ENCODE results near the gene APCDD1L.

Gene APCDD1L

GRCh38 chr20:58531657-58532056 is 16.5 kb upstream of the APCDD1L start:
- H3K4me1 ChIP-seq (ENCODE audit: insufficient read depth, low read length, poor library complexity, severe bottlenecking) = no peaks in the 10 kb centered on the region

GRCh38 chr20:58531063-58531462 is 15.9 kb upstream of the APCDD1L start:
- H3K79me2 ChIP-seq (ENCODE audit: insufficient read depth, low read length) = no peaks in the 10 kb centered on the region
- H3K4me2 ChIP-seq (ENCODE audit: low read depth, low read length, poor library complexity, severe bottlenecking) = no peak overlapping the region
- H2AFZ ChIP-seq (ENCODE audit: low read length) = no peak overlapping the region
- no peaks in the 10 kb centered on the region for H3K36me3 ChIP-seq (ENCODE audit: insufficient read depth, low read length)
- peaks cover 27% of the 10 kb centered on the region for H3K9me3 ChIP-seq (ENCODE audit: insufficient read depth, low read depth, low read length)
- no peaks in the 10 kb centered on the region for H4K20me1 ChIP-seq (ENCODE audit: insufficient read depth, low read length, poor library complexity, severe bottlenecking)
- no peak overlapping the region for H3K9ac ChIP-seq (ENCODE audit: low read depth, low read length, poor library complexity, severe bottlenecking)
- H3K9me2 ChIP-seq (replicated peaks; ENCODE audit: low read depth, low read length) = no peaks in the 10 kb centered on the region
- no peaks in the 10 kb centered on the region for H3K4me1 ChIP-seq (ENCODE audit: insufficient read depth, low read length, poor library complexity, severe bottlenecking)
- no peaks in the 10 kb centered on the region for H3F3A ChIP-seq (ENCODE audit: low read depth)
- H3K4me3 ChIP-seq (ENCODE audit: low read length, poor library complexity, severe bottlenecking) = no peak overlapping the region
- H3K27me3 ChIP-seq (ENCODE audit: insufficient read depth, low read length, poor library complexity, severe bottlenecking) = no peaks in the 10 kb centered on the region
- TF ChIP-seq EZH2phosphoT487 (IDR thresholded peaks at IDR 0.05; ENCODE audit: borderline replicate concordance) = no peak
- TF ChIP-seq, protein P1, sequence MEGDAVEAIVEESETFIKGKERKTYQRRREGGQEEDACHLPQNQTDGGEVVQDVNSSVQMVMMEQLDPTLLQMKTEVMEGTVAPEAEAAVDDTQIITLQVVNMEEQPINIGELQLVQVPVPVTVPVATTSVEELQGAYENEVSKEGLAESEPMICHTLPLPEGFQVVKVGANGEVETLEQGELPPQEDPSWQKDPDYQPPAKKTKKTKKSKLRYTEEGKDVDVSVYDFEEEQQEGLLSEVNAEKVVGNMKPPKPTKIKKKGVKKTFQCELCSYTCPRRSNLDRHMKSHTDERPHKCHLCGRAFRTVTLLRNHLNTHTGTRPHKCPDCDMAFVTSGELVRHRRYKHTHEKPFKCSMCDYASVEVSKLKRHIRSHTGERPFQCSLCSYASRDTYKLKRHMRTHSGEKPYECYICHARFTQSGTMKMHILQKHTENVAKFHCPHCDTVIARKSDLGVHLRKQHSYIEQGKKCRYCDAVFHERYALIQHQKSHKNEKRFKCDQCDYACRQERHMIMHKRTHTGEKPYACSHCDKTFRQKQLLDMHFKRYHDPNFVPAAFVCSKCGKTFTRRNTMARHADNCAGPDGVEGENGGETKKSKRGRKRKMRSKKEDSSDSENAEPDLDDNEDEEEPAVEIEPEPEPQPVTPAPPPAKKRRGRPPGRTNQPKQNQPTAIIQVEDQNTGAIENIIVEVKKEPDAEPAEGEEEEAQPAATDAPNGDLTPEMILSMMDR (conservative IDR thresholded peaks at IDR 0.05; ENCODE audit: low read length) = no peak

More at GRCh38 chr20:58531657-58532056, 16.5 kb upstream of the APCDD1L start:
- H3K27me3 ChIP-seq (ENCODE audit: insufficient read depth, low read length, poor library complexity, severe bottlenecking) = no peaks in the 10 kb centered on the region
- H3K4me2 ChIP-seq (ENCODE audit: low read depth, low read length, poor library complexity, severe bottlenecking) = no peak overlapping the region
- no peaks in the 10 kb centered on the region for H4K20me1 ChIP-seq (ENCODE audit: insufficient read depth, low read length, poor library complexity, severe bottlenecking)
- H3K9ac ChIP-seq (ENCODE audit: low read depth, low read length, poor library complexity, severe bottlenecking) = no peak overlapping the region
- peaks cover 21% of the 10 kb centered on the region for H3K9me3 ChIP-seq (ENCODE audit: insufficient read depth, low read depth, low read length)
- no peak overlapping the region for H2AFZ ChIP-seq (ENCODE audit: low read length)
- TF ChIP-seq, protein P1 (conservative IDR thresholded peaks at IDR 0.05; ENCODE audit: low read length) = no peak
- no peak for TF ChIP-seq EZH2phosphoT487 (IDR thresholded peaks at IDR 0.05; ENCODE audit: borderline replicate concordance)
- no peaks in the 10 kb centered on the region for H3K79me2 ChIP-seq (ENCODE audit: insufficient read depth, low read length)
- H3K9me2 ChIP-seq (replicated peaks; ENCODE audit: low read depth, low read length) = no peaks in the 10 kb centered on the region
- no peaks in the 10 kb centered on the region for H3K36me3 ChIP-seq (ENCODE audit: insufficient read depth, low read length)
- no peaks in the 10 kb centered on the region for H3F3A ChIP-seq (ENCODE audit: low read depth)
- H3K4me3 ChIP-seq (ENCODE audit: low read length, poor library complexity, severe bottlenecking) = no peak overlapping the region

GRCh38 chr20:58528412-58528811 is 13.2 kb upstream of the APCDD1L start:
- no peak for TF ChIP-seq EZH2phosphoT487 (IDR thresholded peaks at IDR 0.05; ENCODE audit: borderline replicate concordance)
- TF ChIP-seq, protein P1 (conservative IDR thresholded peaks at IDR 0.05; ENCODE audit: low read length) = no peak
- H3K79me2 ChIP-seq (ENCODE audit: insufficient read depth, low read length) = no peaks in the 10 kb centered on the region
- H3K9me2 ChIP-seq (replicated peaks; ENCODE audit: low read depth, low read length) = no peaks in the 10 kb centered on the region
- H3F3A ChIP-seq (ENCODE audit: low read depth) = no peaks in the 10 kb centered on the region
- H3K36me3 ChIP-seq (ENCODE audit: insufficient read depth, low read length) = no peaks in the 10 kb centered on the region
- no peaks in the 10 kb centered on the region for H3K4me1 ChIP-seq (ENCODE audit: insufficient read depth, low read length, poor library complexity, severe bottlenecking)
- no peaks in the 10 kb centered on the region for H4K20me1 ChIP-seq (ENCODE audit: insufficient read depth, low read length, poor library complexity, severe bottlenecking)
- H3K9me3 ChIP-seq (ENCODE audit: insufficient read depth, low read depth, low read length) = peaks cover 24% of the 10 kb centered on the region
- H3K9ac ChIP-seq (ENCODE audit: low read depth, low read length, poor library complexity, severe bottlenecking) = no peak overlapping the region
- no peak overlapping the region for H3K4me3 ChIP-seq (ENCODE audit: low read length, poor library complexity, severe bottlenecking)
- H2AFZ ChIP-seq (ENCODE audit: low read length) = no peak overlapping the region
- H3K27me3 ChIP-seq (ENCODE audit: insufficient read depth, low read length, poor library complexity, severe bottlenecking) = no peaks in the 10 kb centered on the region
- H3K4me2 ChIP-seq (ENCODE audit: low read depth, low read length, poor library complexity, severe bottlenecking) = no peak overlapping the region

All from Loucy (cell line).